GM12892 (cell line): ENCODE results near the gene PSENEN.

Source experiments
- POLR2A ChIP-seq: IDR thresholded peaks from 2 replicates; pipeline ENCODE4 v1.6.1; 2011; ENCODE audit warnings: low read depth, low read length, control low read depth
- TAF1 ChIP-seq: IDR thresholded peaks from 2 replicates; pipeline ENCODE4 v1.6.1; 2011; ENCODE audit warnings: low read depth, mild to moderate bottlenecking, control low read depth, low read length, borderline replicate concordance

DNA sequence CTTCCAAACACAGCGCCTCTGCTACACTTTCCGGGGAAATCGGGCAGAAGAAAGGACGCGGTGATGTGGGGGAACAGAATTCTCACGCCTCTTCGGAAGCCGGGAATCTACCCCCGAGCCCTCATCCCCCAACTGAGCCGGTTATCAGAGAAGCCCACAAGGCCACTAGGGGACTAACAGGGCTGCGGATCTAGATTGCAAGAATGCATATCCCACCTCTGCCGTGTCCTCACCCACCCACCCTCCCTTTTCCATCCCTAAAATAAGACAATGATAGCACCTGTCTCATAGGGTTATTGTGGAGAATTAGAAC is 4.3 kb upstream of the PSENEN start:
- TF ChIP-seq POLR2A = no peak
- TF ChIP-seq TAF1 = no peak
